ENCODE data around the gene FUT8.

Gene FUT8

DNA sequence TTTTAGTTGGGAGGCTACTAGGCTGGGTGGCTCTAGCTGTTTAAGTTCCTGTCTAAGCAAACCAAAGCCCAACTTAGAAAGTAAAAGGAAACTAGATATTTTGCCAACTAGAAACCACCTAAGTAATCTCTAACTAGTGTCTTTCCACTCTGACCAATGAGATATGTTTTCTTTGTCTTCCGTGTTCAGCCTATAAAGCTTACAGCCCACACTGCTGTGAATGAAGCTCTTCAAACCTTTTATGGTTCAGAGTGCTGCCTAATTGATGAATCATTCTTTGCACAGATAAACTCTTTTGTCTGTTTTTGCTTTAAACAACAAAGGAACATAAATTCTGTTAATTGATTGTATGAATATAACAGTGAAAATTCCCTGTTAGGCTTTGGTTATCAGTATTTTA is 66.1 kb downstream of the FUT8 start:
- ChIA-PET CTCF (no interaction called here), POLR2A (ENCODE audit: low non-redundant PET) (no interaction called here)
- TF ChIP-seq, protein P1, sequence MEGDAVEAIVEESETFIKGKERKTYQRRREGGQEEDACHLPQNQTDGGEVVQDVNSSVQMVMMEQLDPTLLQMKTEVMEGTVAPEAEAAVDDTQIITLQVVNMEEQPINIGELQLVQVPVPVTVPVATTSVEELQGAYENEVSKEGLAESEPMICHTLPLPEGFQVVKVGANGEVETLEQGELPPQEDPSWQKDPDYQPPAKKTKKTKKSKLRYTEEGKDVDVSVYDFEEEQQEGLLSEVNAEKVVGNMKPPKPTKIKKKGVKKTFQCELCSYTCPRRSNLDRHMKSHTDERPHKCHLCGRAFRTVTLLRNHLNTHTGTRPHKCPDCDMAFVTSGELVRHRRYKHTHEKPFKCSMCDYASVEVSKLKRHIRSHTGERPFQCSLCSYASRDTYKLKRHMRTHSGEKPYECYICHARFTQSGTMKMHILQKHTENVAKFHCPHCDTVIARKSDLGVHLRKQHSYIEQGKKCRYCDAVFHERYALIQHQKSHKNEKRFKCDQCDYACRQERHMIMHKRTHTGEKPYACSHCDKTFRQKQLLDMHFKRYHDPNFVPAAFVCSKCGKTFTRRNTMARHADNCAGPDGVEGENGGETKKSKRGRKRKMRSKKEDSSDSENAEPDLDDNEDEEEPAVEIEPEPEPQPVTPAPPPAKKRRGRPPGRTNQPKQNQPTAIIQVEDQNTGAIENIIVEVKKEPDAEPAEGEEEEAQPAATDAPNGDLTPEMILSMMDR (conservative IDR thresholded peaks at IDR 0.05; ENCODE audit: low read depth) = no peak
- no peak overlapping the region for H3K27ac ChIP-seq
- DNase-seq (ENCODE audit: low spot score) = peak; percentile 28

DNA sequence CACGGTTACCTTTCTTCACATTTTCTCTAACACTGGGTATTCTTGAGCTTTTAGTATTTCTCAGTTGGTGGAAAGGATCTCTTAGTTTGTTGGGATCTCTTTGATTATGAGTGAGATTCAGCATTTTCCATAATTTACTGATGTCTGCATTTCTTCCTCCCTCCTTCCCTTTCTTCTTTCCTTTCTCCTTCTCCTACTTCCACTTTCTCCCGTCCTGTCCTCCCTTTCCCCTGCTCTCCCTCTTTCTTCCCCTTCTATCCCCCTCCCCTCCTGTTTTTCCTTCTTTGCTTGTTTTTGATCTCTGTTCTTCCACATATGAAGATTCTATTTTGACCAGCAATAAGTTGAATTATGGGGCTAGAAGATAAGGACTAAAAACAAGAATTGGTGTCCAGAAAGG is 66.9 kb downstream of the FUT8 start:
- ChIA-PET CTCF (no interaction called here), POLR2A (ENCODE audit: low non-redundant PET) (no interaction called here)
- no peak for DNase-seq (ENCODE audit: low spot score)
- H3K27ac ChIP-seq = no peak overlapping the region
- TF ChIP-seq, protein P1 (conservative IDR thresholded peaks at IDR 0.05; ENCODE audit: low read depth) = no peak

DNA sequence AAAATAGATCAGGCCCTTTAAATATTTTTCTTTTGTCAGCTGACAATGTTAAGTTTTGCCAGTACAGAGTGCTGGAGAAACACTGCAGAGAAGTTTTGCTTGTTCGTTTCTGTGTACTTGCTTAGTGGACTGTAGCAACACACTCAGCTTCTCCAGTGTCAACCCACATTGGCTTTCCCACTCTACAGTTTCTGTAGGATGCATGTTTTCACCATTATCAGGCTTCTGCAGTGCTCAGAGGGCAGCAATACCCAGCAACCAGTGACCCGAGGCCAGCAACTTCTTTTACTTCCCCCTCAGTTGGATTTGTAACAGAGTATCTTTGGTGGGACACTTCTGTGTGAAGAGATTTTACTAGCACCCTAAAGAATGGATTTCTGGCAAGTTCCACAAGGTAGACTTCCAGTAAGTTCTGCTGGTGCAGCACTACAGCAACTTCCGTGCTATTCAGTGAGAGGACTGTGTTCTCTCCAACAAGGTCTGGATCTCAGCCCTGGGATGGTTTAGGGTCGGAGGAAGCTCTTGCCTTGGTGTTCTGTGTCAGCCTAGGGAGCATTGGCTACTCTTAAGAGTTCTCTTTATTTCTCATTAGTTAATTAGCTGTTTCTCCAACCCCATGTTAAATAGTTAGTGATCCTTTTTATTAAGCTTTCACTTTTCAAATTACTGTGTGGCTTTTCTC is 70.4 kb downstream of the FUT8 start:
- DNase-seq (ENCODE audit: low spot score) = no peak
- H3K27ac ChIP-seq = no peak overlapping the region
- TF ChIP-seq, protein P1 (conservative IDR thresholded peaks at IDR 0.05; ENCODE audit: low read depth) = no peak
- CTCF ChIA-PET = no interaction called here
- POLR2A ChIA-PET (ENCODE audit: low non-redundant PET) = no interaction called here

DNA sequence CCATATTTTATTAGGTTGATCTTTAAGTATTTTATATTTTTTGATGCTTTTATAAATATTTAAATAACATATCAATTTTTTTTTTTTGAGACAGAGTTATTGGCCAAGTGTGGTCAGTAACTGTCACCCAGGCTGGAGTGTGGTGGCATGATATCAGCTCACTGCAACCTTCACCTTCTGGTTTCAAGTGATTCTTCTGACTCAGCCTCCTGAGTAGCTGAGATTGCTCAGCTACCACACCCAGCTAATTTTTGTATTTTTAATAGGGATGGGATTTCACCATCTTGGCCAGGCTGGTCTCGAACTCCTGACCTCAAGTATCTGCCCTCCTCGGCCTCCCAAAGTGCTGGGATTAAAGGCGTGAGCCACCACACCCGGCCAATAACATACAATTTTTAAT is 71.1 kb downstream of the FUT8 start:
- TF ChIP-seq, protein P1 (conservative IDR thresholded peaks at IDR 0.05; ENCODE audit: low read depth) = no peak
- ChIA-PET POLR2A (ENCODE audit: low non-redundant PET) (no interaction called here), CTCF (no interaction called here)
- no peak for DNase-seq (ENCODE audit: low spot score)
- H3K27ac ChIP-seq = no peak overlapping the region

DNA sequence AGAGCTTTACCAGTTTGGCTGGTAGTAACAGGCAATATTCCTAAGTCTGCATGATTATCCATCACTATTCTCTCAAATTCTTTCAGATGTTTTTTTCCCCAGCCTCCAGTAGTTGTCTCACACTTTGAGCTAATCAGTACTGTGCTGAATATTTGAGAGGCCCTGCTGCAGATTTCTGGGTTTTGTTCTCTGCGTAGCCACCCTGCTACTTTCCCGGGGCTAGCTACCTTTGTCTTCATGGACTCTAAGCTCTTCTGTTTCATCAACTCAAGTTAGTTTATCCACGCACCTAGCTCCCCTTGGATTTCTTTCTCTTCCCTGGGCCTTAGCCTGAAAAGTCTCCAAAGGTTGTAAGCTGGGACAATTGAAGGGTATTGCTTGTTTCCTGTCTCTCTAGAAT is 73.0 kb downstream of the FUT8 start:
- TF ChIP-seq, protein P1 (conservative IDR thresholded peaks at IDR 0.05; ENCODE audit: low read depth) = no peak
- no peak overlapping the region for H3K27ac ChIP-seq
- ChIA-PET CTCF (interaction anchor here (0.6 kb wide), 1 partner anchor 278 kb away, joined by 3 read pairs; no protein-coding TSS in a partner anchor), POLR2A (ENCODE audit: low non-redundant PET) (no interaction called here)
- no peak for DNase-seq (ENCODE audit: low spot score)

DNA sequence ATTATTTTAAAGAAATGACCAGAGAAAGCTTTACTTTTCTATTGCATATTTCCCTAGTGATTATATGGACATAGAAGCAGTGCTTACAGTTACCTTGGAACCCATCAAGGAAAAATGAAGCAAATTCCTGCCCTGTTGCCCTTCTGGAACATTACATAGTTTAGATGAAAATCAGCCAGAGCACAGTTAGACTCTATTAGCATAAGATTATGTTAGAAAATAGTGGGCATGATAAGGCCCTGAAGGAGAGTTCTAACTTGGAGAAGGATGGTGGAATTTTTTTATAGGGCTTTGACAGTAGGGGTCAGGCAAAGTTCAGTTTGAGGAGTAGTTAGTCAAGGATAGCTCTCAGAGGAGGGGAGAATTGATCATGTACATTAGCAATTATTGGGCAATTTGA is 74.3 kb downstream of the FUT8 start:
- TF ChIP-seq, protein P1 (conservative IDR thresholded peaks at IDR 0.05; ENCODE audit: low read depth) = no peak
- ChIA-PET POLR2A (ENCODE audit: low non-redundant PET) (no interaction called here), CTCF (no interaction called here)

More for the DNA sequence above, 74.3 kb downstream of the FUT8 start:
- no peak for DNase-seq (ENCODE audit: low spot score)
- no peak overlapping the region for H3K27ac ChIP-seq

Data from RWPE1 (cell line).